Amygdala (tissue), 56 donors: ENCODE results near the gene TGIF2LX.
"Not testable (repeated sequence)": the region's sequence is repeated elsewhere in the genome, so short reads cannot be mapped to it uniquely, and the experiment has no call there.

Source experiments
- DNase-seq, 56 donors: peaks; one replicate each; lab custom pipeline; 2025; lab: John Stamatoyannopoulos, UW

TGIF2LX gene

DNA sequence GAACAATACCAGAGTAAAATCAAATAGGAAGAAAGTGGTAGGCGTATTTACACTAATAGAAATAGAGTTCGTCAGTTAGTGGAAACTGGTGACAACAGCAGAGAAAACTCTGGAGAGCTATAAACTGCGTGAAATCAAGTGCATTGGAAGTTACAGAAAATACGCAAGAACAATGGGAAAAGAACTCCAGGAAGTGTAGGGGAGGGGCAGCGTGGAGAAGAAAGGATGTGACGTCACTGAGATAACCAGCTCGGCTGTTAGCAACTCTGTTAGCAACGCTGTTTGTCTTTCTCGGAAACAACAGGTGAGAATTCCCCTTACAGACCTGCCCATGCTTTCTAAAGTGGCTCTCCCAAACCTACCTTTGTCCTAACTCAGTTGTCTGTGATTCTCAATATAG, at the start of gene TGIF2LX:
Gene TGIF2LX (plus strand): TSS at position 244 of the 400 bp plus-strand sequence. CDS start 178 bp downstream, outside the sequence.
- not testable (repeated sequence) for DNase-seq

DNA sequence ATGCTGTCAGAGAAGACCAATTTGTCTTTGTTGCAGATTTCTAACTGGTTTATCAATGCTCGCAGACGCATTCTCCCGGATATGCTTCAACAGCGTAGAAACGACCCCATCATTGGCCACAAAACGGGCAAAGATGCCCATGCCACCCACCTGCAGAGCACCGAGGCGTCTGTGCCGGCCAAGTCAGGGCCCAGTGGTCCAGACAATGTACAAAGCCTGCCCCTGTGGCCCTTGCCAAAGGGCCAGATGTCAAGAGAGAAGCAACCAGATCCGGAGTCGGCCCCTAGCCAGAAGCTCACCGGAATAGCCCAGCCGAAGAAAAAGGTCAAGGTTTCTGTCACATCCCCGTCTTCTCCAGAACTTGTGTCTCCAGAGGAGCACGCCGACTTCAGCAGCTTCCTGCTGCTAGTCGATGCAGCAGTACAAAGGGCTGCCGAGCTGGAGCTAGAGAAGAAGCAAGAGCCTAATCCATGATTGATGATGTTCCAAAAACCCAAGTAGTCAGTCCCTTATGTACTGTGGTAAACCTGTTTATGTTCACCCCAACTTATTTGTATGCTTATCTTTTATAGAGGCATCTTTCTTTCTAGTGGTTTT, 728 bp downstream of the TGIF2LX start:
- DNase-seq, result not testable (repeated sequence)

DNA sequence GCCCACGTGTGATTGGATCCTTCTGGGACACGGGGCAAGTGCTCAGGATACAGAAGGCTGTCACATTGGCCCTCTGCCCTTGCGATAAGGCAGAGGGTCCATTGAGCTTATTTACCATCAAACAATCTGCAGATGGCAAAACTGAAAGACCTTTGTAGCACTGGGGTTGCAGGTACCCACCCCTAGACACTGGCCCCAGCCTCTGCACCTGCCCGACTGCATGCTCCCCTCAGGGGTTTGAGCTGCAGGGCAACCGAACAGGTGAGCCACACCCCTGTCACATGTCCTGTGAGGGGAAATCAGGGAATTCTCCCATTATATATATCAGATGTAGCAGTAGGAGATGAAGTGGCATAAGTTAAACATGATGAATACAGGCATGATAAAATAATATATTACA, 21.4 kb downstream of the TGIF2LX start:
- DNase-seq, result not testable (repeated sequence)

DNA sequence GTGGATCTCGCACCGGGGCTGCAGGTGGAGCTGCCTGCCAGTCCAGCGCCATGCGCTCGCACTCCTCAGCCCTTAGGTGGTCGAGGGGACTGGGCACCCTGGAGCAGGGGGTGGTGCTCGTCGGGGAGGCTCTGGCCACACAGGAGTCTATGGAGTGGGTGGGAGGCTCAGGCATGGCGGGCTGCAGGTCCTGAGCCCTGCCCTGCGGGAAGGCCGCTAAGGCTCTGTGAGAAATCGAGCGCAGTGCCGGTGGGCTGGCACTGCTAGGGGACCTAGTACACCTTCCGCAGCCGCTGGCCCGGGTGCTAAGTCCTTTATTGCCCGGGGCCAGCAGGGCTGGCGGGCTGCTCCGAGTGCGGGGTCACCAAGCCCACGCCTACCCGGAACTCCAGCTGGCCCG, 43.9 kb downstream of the TGIF2LX start:
- DNase-seq, result not testable (repeated sequence)
